HUES48 (cell line): ENCODE data around the gene KCNH4.
"Not testable (repeated sequence)": the region's sequence is repeated elsewhere in the genome, so short reads cannot be mapped to it uniquely, and the experiment has no call there.

Source experiments
- H3K27ac ChIP-seq: one replicate; pipeline ENCODE4 v1.7.0; 2013; ENCODE audit warnings: low read depth, low read length, inconsistent platforms
- H3K27me3 ChIP-seq: 2 replicates; pipeline ENCODE4 v1.6.1; 2013; ENCODE audit warnings: mild to moderate bottlenecking, low read length; ENCODE audit not compliant: control insufficient read depth, insufficient read depth
- H3K36me3 ChIP-seq: 2 replicates; pipeline ENCODE4 v1.6.1; 2013; ENCODE audit warnings: low read length; ENCODE audit not compliant: control insufficient read depth, insufficient read depth
- H3K4me1 ChIP-seq: 2 replicates; pipeline ENCODE4 v1.6.1; 2013; ENCODE audit warnings: mild to moderate bottlenecking, low read length; ENCODE audit not compliant: control insufficient read depth, insufficient read depth
- H3K4me3 ChIP-seq: 2 replicates; pipeline ENCODE4 v1.5.1; 2013; ENCODE audit warnings: mild to moderate bottlenecking, low read depth, low read length
- H3K9ac ChIP-seq: 2 replicates; pipeline ENCODE4 v1.6.1; 2013; ENCODE audit warnings: mild to moderate bottlenecking, low read depth, low read length, moderate library complexity
- H3K9me3 ChIP-seq: 2 replicates; pipeline ENCODE4 v1.6.1; 2013; ENCODE audit warnings: low read length; ENCODE audit not compliant: control insufficient read depth, insufficient read depth

Gene KCNH4

DNA sequence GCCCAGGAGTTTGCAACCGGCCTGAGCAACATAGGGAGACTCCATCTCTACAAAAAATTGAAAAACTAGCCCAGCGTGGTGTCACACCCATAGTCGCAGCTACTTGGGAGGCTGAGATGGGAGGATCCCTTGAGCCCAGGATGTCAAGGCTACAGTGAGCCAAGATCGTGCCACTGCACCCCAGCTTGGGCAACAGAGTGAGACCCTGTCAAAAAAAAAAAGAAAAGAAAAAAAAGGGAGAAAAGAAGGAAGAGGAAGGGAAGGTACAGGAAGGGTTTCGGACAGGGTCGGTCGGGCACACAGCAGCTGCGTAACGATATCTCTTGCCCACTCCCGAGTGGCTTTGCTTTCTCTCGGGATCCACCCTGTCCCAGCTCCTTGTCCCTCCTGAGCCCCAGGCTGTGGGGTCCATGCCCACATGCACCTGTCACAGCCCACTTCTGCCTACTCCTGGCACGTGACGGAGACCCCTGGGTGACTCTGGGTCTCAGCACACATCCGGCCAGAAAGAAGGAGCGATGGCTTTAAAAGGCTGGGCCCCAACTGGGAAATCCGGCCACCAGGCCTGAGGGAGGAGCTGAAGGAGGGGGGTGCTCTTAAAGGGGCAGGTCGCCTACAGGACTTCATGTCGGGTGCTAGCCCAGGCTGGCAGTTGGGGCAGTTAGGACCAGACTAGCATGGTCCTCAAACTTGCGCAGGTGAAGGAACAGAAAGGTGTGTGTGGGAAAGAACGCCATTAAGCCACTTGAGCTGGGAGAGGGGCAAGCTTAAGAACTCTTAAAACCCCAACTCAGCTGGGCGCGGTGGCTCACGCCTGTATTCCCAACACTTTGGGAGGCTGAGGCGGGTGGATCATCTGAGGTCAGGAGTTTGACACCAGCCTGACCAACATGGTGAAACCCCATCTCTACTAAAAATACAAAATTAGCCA lies 13.3 kb upstream of the KCNH4 start, which contains the start of gene GHDC:
TSS of gene GHDC (minus strand) at position 526 of the 931 bp plus-strand sequence. CDS start 913 bp downstream, outside the sequence.
- peaks cover 3% of the 10 kb centered on the region; the same call in 1 of the 2 replicates for H3K4me1 ChIP-seq
- no peak within 1 kb of the TSS for H3K9ac ChIP-seq
- H3K36me3 ChIP-seq, result peaks cover under 1% of the 10 kb centered on the region; the same call in 1 of the 2 replicates
- no peaks in the 10 kb centered on the region for H3K9me3 ChIP-seq
- no peaks in the 10 kb centered on the region for H3K27me3 ChIP-seq
- H3K4me3 ChIP-seq, result peak within 1 kb of the TSS; percentile 50
- no peak within 1 kb of the TSS for H3K27ac ChIP-seq

DNA sequence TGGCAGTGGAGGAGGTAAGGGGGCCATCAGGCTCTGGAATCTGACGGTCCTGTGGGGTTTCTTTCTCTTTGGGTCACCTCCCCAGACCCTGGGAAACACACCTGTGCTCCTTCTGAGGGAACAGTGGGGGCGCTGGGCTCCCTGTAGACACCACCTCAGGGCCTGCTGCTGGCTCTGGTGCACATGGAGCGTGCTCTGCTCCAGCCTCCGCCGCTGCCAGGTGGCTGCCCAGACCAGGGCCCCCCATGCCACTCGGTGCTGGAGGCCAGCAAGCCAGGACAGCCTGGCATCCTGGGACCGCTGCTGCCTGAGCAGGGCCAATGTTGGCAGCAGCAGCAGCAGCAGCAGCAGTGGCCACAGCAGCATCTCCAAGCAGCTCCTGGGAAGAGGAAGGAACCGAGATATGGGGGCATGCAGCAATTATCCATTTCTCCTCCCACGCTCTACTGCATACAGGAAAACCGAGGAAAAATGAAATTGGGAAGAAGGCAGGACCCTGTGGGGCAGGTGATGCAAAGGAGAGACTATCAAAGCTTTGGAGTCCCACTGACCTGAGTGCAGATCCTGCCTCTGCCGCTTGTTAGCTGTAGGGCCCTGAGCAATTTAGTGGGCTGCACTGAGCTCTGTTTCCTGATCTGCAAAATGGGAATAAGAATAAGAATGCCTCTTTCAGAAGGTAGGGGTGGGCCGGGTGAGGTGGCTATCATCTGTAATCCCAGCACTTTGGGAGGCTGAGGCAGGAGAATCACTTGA lies 12.4 kb upstream of the KCNH4 start:
- H3K27ac ChIP-seq, result no peak overlapping the region
- H3K4me3 ChIP-seq, result no peak overlapping the region
- H3K36me3 ChIP-seq, result no peaks in the 10 kb centered on the region
- no peaks in the 10 kb centered on the region for H3K27me3 ChIP-seq
- H3K9me3 ChIP-seq, result no peaks in the 10 kb centered on the region
- peaks cover 3% of the 10 kb centered on the region; the same call in 1 of the 2 replicates for H3K4me1 ChIP-seq
- H3K9ac ChIP-seq, result no peak overlapping the region

DNA sequence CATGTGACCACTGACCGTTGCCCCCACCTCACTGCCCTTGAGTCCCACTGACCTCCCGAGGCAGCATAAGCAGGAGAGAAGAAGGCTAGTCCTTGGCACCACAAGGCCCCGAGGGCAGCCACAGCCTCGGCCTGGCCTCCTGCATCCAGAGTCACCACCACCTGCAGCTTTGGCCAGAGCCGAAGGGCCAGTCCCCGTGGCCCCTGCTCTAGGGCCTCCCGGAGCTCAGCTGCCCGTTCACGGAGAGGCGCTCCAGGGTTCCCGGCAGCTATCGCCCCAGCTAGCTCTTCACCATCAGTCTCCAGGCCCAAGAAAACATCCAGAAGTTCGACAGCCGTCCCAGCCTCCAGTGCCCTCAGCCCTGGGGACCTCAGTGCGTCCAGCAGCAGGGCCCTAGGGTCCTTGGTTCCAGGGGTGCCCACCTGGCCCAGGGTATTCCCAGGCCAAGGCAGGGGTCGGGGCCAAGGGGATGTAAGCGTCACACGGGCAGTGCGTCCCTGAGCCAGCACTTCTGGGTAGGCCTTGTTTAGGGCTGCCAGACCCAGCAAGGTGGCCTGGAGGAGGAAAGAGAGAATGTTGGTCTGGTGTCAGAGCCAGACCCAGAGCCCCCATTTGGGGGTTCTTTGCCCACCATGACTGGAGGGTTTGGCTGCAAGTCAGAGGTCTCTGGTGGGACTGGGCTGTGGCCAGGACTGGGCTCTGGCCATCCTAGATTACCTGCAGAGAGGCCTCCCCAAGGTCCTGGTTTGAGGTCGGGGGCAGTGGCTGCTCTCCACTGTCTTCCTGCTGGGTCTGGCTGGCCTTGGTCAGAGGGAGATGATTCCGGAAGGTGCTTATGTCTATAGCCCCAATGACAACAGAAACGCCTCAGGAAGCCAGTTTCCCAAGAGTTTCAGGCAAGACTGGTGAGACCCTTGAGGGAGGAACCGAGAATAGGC lies 11.5 kb upstream of the KCNH4 start:
- no peak overlapping the region for H3K27ac ChIP-seq
- no peaks in the 10 kb centered on the region for H3K27me3 ChIP-seq
- peaks cover 3% of the 10 kb centered on the region; the same call in 1 of the 2 replicates for H3K4me1 ChIP-seq
- H3K4me3 ChIP-seq, result no peak overlapping the region
- no peaks in the 10 kb centered on the region for H3K36me3 ChIP-seq
- H3K9me3 ChIP-seq, result no peaks in the 10 kb centered on the region
- no peak overlapping the region for H3K9ac ChIP-seq

DNA sequence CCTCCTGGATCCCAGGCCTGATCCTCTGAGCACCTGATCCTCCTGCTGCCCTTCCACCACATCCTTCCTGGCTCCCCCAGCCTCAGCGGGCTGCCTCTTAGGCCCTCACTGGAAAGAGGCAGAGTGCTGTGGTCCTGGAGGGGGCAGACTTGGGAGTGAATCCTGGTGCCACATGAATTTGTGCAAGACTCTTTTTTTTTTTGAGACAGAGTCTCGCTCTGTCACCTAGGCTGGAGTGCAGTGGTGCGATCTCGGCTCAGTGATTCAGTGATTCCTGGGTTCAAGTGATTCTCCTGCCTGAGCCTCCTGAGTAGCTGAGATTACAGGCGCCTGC lies 10.3 kb upstream of the KCNH4 start:
- Histone ChIP-seq H3K36me3 (no peaks in the 10 kb centered on the region), H3K4me1 (peaks cover 3% of the 10 kb centered on the region; the same call in 1 of the 2 replicates), H3K27me3 (no peaks in the 10 kb centered on the region), H3K4me3 (no peak overlapping the region), H3K27ac (no peak overlapping the region), H3K9ac (no peak overlapping the region), H3K9me3 (no peaks in the 10 kb centered on the region)

DNA sequence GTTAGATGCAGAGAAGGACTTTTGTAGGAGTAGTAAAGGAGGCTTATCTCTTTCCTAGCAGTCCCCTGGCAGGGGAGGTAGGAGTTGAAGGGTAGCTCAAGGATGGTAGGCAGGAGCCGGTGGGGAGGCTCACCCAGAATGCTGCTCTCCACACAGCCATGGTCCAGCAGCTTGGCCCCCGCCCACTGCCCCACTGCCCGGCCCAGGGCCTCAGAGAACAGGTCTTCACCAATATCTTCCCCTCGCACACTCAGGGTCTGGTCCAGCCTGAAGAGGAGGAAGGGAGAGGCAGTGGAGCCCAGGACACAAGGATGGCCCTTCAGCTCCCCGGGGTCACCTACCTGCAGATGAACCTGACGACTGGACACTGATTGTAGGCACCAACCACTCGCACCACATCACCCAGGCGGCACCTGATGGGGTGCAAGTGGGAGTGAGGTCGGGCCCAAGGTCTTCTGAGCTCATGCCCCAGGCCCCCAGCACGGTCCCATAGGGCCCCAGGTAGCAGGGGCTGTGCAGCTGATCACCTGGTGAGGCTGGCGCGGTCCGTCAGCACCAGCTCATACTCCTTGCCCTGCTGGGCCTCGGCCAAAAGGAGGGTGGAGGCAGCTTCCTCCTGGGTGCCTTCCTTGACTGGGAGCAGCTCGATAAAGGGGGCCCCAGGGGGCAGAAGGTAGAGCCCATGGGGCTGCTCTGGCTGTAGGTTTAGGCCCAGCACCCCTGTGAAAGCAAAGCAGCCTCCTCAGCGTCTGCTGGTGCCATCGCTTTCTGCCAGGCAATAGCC lies 9.7 kb upstream of the KCNH4 start:
- Histone ChIP-seq H3K4me1 (peaks cover 3% of the 10 kb centered on the region; the same call in 1 of the 2 replicates), H3K27me3 (peaks cover 3% of the 10 kb centered on the region), H3K4me3 (no peak overlapping the region), H3K9me3 (no peaks in the 10 kb centered on the region), H3K9ac (no peak overlapping the region), H3K36me3 (no peaks in the 10 kb centered on the region), H3K27ac (no peak overlapping the region)

DNA sequence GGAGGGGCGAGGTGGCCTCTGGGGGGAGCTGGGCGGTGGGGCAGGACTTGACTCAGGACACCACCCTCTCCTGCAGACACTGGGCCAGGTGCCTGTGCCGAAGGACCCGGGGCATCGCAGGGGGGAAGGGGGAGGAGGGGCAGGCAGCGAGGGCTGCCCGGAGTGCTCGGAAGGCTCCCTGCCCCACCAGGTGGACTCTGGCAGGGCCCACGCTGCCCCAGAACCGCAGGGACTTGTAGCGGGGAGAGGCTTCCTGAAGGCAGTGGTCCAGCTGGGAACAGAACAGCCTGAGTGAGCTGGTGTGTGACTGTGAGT lies 8.7 kb upstream of the KCNH4 start:
- peaks cover 14% of the 10 kb centered on the region for H3K27me3 ChIP-seq
- H3K4me3 ChIP-seq, result no peak overlapping the region
- H3K9me3 ChIP-seq, result no peaks in the 10 kb centered on the region
- H3K9ac ChIP-seq, result no peak overlapping the region
- peaks cover 3% of the 10 kb centered on the region; the same call in 1 of the 2 replicates for H3K4me1 ChIP-seq
- no peaks in the 10 kb centered on the region for H3K36me3 ChIP-seq
- no peak overlapping the region for H3K27ac ChIP-seq

DNA sequence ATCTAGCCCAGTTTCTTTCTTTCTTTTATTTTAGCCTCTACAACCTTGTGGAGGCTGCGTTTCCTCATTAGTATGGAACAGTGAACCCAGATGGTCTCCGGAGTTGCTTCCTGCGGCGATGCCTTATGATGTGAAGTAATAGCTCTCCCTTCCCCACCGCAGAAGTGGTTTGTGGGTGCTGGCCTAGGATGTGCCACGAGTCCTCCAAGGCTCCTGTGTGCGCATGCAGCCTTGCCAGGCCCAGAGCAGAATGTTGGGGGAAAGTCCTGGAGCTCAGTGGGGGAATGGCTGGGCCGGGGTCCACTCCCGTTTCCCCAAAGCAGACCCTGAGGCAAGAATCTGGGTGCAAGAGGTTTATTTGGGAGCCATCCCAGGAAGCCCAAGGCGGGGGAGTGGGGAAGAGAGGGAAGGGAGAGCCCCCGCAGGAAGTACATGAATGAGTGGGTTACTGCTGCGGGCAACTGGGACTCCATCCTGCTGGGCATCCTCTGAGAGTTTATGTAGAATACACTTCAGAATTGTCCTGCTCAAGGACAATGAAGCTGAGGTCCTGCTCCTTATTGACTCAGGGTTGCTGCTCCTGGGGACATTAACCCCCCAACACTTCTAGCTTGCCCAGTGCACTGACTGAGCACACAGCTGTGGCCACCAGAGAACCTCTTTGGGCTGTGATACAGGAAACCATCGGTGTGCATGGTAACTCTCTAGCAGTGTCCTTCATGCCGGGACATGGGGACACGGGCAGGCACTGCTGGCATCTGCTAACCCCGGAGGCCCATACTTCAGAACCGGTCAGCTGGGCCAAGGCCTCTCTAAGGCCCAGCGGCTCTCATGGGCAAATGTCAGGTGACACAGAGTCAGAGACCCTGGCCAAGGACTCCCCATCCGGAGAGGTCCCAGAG lies 8.1 kb upstream of the KCNH4 start:
- Histone ChIP-seq H3K27me3 (peaks cover 17% of the 10 kb centered on the region), H3K4me1 (no peaks in the 10 kb centered on the region; the same call in 1 of the 2 replicates), H3K9me3 (no peaks in the 10 kb centered on the region), H3K27ac (no peak overlapping the region), H3K9ac (no peak overlapping the region), H3K36me3 (no peaks in the 10 kb centered on the region), H3K4me3 (no peak overlapping the region)

DNA sequence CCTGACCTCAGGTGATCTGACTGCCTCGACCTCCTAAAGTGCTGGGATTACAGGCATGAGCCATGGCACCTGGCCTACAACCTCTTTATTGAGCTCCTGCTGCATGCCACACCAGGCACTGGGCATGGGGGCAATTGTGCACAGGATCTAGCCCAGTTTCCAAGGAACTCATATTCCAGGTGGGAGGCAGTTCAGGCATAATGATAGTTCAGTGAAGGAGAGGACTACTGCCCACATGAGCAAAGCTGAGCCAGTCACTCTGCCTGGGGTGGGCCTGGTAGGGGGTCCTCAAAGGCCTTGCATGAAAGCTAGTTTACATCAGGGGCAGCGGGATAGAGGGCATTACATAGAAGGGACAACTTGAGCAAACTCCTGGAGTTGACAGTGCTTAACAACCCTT lies 6.9 kb upstream of the KCNH4 start:
- Histone ChIP-seq H3K27me3 (peaks cover 29% of the 10 kb centered on the region), H3K4me1 (peaks cover 2% of the 10 kb centered on the region; the same call in 1 of the 2 replicates), H3K27ac (no peak overlapping the region), H3K36me3 (no peaks in the 10 kb centered on the region), H3K4me3 (no peak overlapping the region), H3K9me3 (no peaks in the 10 kb centered on the region), H3K9ac (no peak overlapping the region)

DNA sequence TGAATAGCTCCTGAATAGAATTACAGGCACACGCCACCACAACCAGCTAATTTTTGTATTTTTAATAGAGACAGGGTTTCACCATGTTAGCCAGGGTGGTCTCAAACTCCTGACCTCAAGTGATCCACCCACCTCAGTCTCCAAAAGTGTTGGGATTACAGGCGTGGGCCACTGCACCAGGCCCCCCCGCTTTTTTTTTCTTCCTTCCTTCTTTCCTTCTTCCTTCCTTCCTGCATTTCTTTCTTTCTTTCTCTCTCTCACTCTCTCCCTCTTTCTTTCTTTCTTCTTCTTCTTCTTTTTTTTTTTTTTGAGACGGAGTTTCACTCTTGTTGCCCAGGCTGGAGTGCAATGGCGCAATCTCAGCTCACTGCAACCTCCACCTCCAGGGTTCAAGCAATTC lies 5.2 kb upstream of the KCNH4 start:
- not testable (repeated sequence) for H3K9ac ChIP-seq, H3K4me1 ChIP-seq
- H3K27me3 ChIP-seq, result peaks cover 45% of the 10 kb centered on the region

More for the DNA sequence above, 5.2 kb upstream of the KCNH4 start:
- H3K27ac ChIP-seq, H3K36me3 ChIP-seq, H3K4me3 ChIP-seq, H3K9me3 ChIP-seq: not testable (repeated sequence)
